ENCODE results near the gene ANKRD28.

Gene ANKRD28

GRCh38 chr3:15722877-15723623 is 74.7 kb downstream of the ANKRD28 start:
- DNase-seq (ENCODE audit: low spot score): no peak

- no peak for DNase-seq (ENCODE audit: low spot score)
Measured at GRCh38 chr3:15716178-15716577, 81.6 kb downstream of the ANKRD28 start.

- DNase-seq (ENCODE audit: low spot score): no peak
Measured at GRCh38 chr3:15714448-15714847, 83.3 kb downstream of the ANKRD28 start.

GRCh38 chr3:15713364-15713763 is 84.4 kb downstream of the ANKRD28 start:
- no peak for DNase-seq (ENCODE audit: low spot score)

- no peak for DNase-seq (ENCODE audit: low spot score)
Measured at GRCh38 chr3:15711281-15711680, 86.5 kb downstream of the ANKRD28 start.

GRCh38 chr3:15708882-15709677 is 88.7 kb downstream of the ANKRD28 start:
- no peak for DNase-seq (ENCODE audit: low spot score)

- no peak for DNase-seq (ENCODE audit: low spot score)
Measured at GRCh38 chr3:15707779-15708178, 90.0 kb downstream of the ANKRD28 start.

GRCh38 chr3:15703346-15703745 is 94.4 kb downstream of the ANKRD28 start:
- DNase-seq (ENCODE audit: low spot score): no peak

- no peak for DNase-seq (ENCODE audit: low spot score)
Measured at GRCh38 chr3:15694628-15695027, 103.2 kb downstream of the ANKRD28 start.

- DNase-seq (ENCODE audit: low spot score): no peak
Measured at GRCh38 chr3:15693355-15693754, 104.4 kb downstream of the ANKRD28 start.

GRCh38 chr3:15690748-15691147 is 107.0 kb downstream of the ANKRD28 start:
- no peak for DNase-seq (ENCODE audit: low spot score)

- DNase-seq (ENCODE audit: low spot score): no peak
Measured at GRCh38 chr3:15690230-15690629, 107.5 kb downstream of the ANKRD28 start.

GRCh38 chr3:15685927-15686326 is 111.9 kb downstream of the ANKRD28 start:
- no peak for DNase-seq (ENCODE audit: low spot score)

GRCh38 chr3:15683253-15683652 is 114.5 kb downstream of the ANKRD28 start:
- no peak for DNase-seq (ENCODE audit: low spot score)

GRCh38 chr3:15682561-15683185 is 115.1 kb downstream of the ANKRD28 start:
- DNase-seq (ENCODE audit: low spot score): no peak

- DNase-seq (ENCODE audit: low spot score): no peak
Measured at GRCh38 chr3:15681668-15682067, 116.1 kb downstream of the ANKRD28 start.

- DNase-seq (ENCODE audit: low spot score): no peak
Measured at GRCh38 chr3:15679306-15679705, 118.5 kb downstream of the ANKRD28 start.

GRCh38 chr3:15676259-15676658 is 121.5 kb downstream of the ANKRD28 start:
- DNase-seq (ENCODE audit: low spot score): no peak

- DNase-seq (ENCODE audit: low spot score): no peak
Measured at GRCh38 chr3:15673536-15673935, 124.2 kb downstream of the ANKRD28 start.

- no peak for DNase-seq (ENCODE audit: low spot score)
Measured at GRCh38 chr3:15667484-15667883, 130.3 kb downstream of the ANKRD28 start.

- DNase-seq (ENCODE audit: low spot score): no peak
Measured at GRCh38 chr3:15666277-15666676, 131.5 kb downstream of the ANKRD28 start.

- DNase-seq (ENCODE audit: low spot score): no peak
Measured at GRCh38 chr3:15665510-15666150, 132.1 kb downstream of the ANKRD28 start.
